PC-9 (cell line): ENCODE measurements around the gene ANKFY1. TPM values are rescaled to one million over a fixed set of nuclear protein-coding genes. Genes with fewer than 3 reads are reported as not detected.
A peak's percentile ranks its signal among the peaks of the same experiment; 100 is the strongest.

Source experiments
- BruUV-seq: library from RNA; stranded (reverse); fragments of 400-500 nt; replicated peaks from 2 replicates; lab custom pipeline; 2021; lab: Mats Ljungman, UMichigan
- CTCF ChIA-PET: fragments of 300-600 bp; sonication (Branson Sonifier 250); formaldehyde crosslinking; loops from one replicate; lab custom pipeline; 2022; ENCODE audit warnings: antibody characterized with exemption; lab: Charles Lee
- POLR2A ChIA-PET: fragments of 300-600 bp; sonication (Branson Sonifier 250); formaldehyde crosslinking; loops from one replicate; lab custom pipeline; 2022; ENCODE audit warnings: antibody characterized with exemption; ENCODE audit not compliant: unreplicated experiment; lab: Charles Lee
- DNase-seq, 2 experiments: peaks; one replicate each; pipeline versions ENCODE4 v3.0.0 to v3.0.0-alpha.2; 2015 to 2022; ENCODE audit warnings: mixed read lengths in 1 of 2
- H2AFZ ChIP-seq: fragments of 200-600 bp; sonication (generic); 2 replicates; pipeline ENCODE4 v1.8.1; 2017; ENCODE audit warnings: antibody characterized with exemption
- H3F3A ChIP-seq: fragments of 200-600 bp; sonication (generic); 2 replicates; pipeline ENCODE4 v1.8.1; 2017; ENCODE audit warnings: antibody characterized with exemption, mild to moderate bottlenecking, low read depth; ENCODE audit not compliant: insufficient read depth
- H3K27ac ChIP-seq: fragments of 200-600 bp; sonication (generic); 2 replicates; pipeline ENCODE4 v1.6.1; 2016; ENCODE audit warnings: mixed run types
- H3K27me3 ChIP-seq: fragments of 200-600 bp; sonication (generic); 2 replicates; pipeline ENCODE4 v1.6.1; 2016; ENCODE audit warnings: low read depth, mixed run types; ENCODE audit not compliant: insufficient read depth
- H3K36me3 ChIP-seq: fragments of 200-600 bp; sonication (generic); 2 replicates; pipeline ENCODE4 v1.6.1; 2016; ENCODE audit warnings: low read depth, mixed run types
- H3K4me1 ChIP-seq: fragments of 200-600 bp; sonication (generic); replicated peaks from 2 replicates; pipeline ENCODE4 v1.6.1; 2016; ENCODE audit warnings: mixed run types; ENCODE audit not compliant: insufficient read depth
- H3K4me2 ChIP-seq: fragments of 200-600 bp; sonication (generic); 2 replicates; pipeline ENCODE4 v1.6.1; 2017; ENCODE audit warnings: mixed run types
- H3K4me3 ChIP-seq: fragments of 200-600 bp; sonication (generic); 2 replicates; pipeline ENCODE4 v1.6.1; 2016; ENCODE audit warnings: mixed run types
- H3K79me2 ChIP-seq: fragments of 200-600 bp; sonication (generic); 2 replicates; pipeline ENCODE4 v1.6.1; 2017; ENCODE audit warnings: low read depth, mixed run types
- H3K9me2 ChIP-seq: fragments of 200-600 bp; sonication (generic); 2 replicates; pipeline ENCODE4 v1.8.1; 2017; ENCODE audit warnings: mild to moderate bottlenecking; ENCODE audit not compliant: insufficient read depth
- H3K9me3 ChIP-seq: fragments of 200-600 bp; sonication (generic); 2 replicates; pipeline ENCODE4 v1.8.1; 2016; ENCODE audit warnings: low read depth; ENCODE audit not compliant: insufficient read depth
- H4K20me1 ChIP-seq: fragments of 200-600 bp; sonication (generic); 2 replicates; pipeline ENCODE4 v1.8.1; 2017; ENCODE audit not compliant: insufficient read depth
- CTCF ChIP-seq: fragments of 200-600 bp; sonication (generic); conservative IDR thresholded peaks from 2 replicates; pipeline ENCODE4 v1.6.1; 2017; ENCODE audit warnings: mixed run types, antibody characterized with exemption, mild to moderate bottlenecking, moderate library complexity
- EZH2 ChIP-seq: fragments of 200-600 bp; sonication (generic); IDR thresholded peaks from 2 replicates; pipeline ENCODE4 v1.8.0; 2017; ENCODE audit warnings: antibody characterized with exemption, low read depth
- intact Hi-C: fragments of 100-400 bp; cut with micrococcal nuclease; formaldehyde crosslinking; loops from one replicate; pipeline ENCODE4 v1.10.0; 2022; ENCODE audit not compliant: unreplicated experiment
- total RNA-seq: library from RNA; stranded (reverse); gene quantifications from 2 replicates; pipeline ENCODE4 v1.2.3, GENCODE V29; 2021

Gene ANKFY1
- total RNA-seq, 1 experiment from 2014 or later: 63.9 TPM

GRCh38 chr17:4118015-4118743, 145.6 kb downstream of the ANKFY1 start:
- no peaks in the 10 kb centered on the region for H3K9me3 ChIP-seq

GRCh38 chr17:4116516-4116915, 147.3 kb downstream of the ANKFY1 start:
- BruUV-seq: no TSS peak

More at GRCh38 chr17:4118015-4118743, 145.6 kb downstream of the ANKFY1 start:
- Histone ChIP-seq H3K4me3 (no peak overlapping the region), H3K27ac (peak overlapping the region; percentile 45), H3K36me3 (peaks cover 19% of the 10 kb centered on the region; the same call in 1 of the 2 replicates), H3K9me2 (no peaks in the 10 kb centered on the region), H3F3A (peaks cover 15% of the 10 kb centered on the region; the same call in 1 of the 2 replicates), H3K4me1 (peaks cover 19% of the 10 kb centered on the region), H3K27me3 (no peaks in the 10 kb centered on the region), H3K79me2 (no peaks in the 10 kb centered on the region; the same call in 1 of the 2 replicates), H2AFZ (no peak overlapping the region), H4K20me1 (peaks cover 7% of the 10 kb centered on the region), H3K4me2 (peak overlapping the region; percentile 20; the same call in 1 of the 2 replicates)
- CTCF ChIA-PET: interaction anchor here (0.6 kb wide), 1 partner anchor 92 kb away, joined by 6 read pairs; no protein-coding TSS in a partner anchor
- TF ChIP-seq EZH2 (no peak), CTCF (no peak)
- intact Hi-C loops: no loop called here
- POLR2A ChIA-PET: no interaction called here
- no TSS peak for BruUV-seq
- DNase-seq: peak; percentile 35 to 53

More at GRCh38 chr17:4116516-4116915, 147.3 kb downstream of the ANKFY1 start:
- DNase-seq: no peak
- Histone ChIP-seq H3K79me2 (no peaks in the 10 kb centered on the region; the same call in 1 of the 2 replicates), H3K9me2 (no peaks in the 10 kb centered on the region), H3K4me2 (no peak overlapping the region), H3K27me3 (no peaks in the 10 kb centered on the region), H4K20me1 (peaks cover 7% of the 10 kb centered on the region), H3K36me3 (peaks cover 21% of the 10 kb centered on the region; the same call in 1 of the 2 replicates), H3K4me1 (peaks cover 19% of the 10 kb centered on the region), H3F3A (peaks cover 15% of the 10 kb centered on the region; the same call in 1 of the 2 replicates), H2AFZ (no peak overlapping the region), H3K27ac (no peak overlapping the region), H3K4me3 (no peak overlapping the region), H3K9me3 (no peaks in the 10 kb centered on the region)
- POLR2A ChIA-PET: no interaction called here
- intact Hi-C loops: no loop called here
- CTCF ChIA-PET: no interaction called here
- TF ChIP-seq EZH2: no peak
- no peak for TF ChIP-seq CTCF

Other genes with a start within 250 kb of the ANKFY1 start
- 39.5 and 42.9 TPM in 2 replicates for gene ZZEF1, start 120.9 kb downstream of the ANKFY1 start, total RNA-seq
- gene CYB5D2, start 120.8 kb downstream of the ANKFY1 start, total RNA-seq: 40.5 and 52.4 TPM in 2 replicates
- gene UBE2G1, start 102.7 kb upstream of the ANKFY1 start, total RNA-seq: 104 and 111 TPM in 2 replicates
- 14.8 and 15.9 TPM in 2 replicates for gene SPNS3, start 170.0 kb upstream of the ANKFY1 start, total RNA-seq
- 25.7 and 33.8 TPM in 2 replicates for gene SPNS2, start 234.9 kb upstream of the ANKFY1 start, total RNA-seq